GM12874 (cell line): ENCODE measurements around the gene OSBPL6.

Experiments
- TF ChIP-seq, protein P1 (sequence below): IDR thresholded peaks from 2 replicates; pipeline ENCODE4 v1.5.1; 2011; ENCODE audit warnings: low read depth, mild to moderate bottlenecking, control low read depth, low read length, moderate library complexity; ENCODE audit not compliant: insufficient read depth

The OSBPL6 gene

DNA sequence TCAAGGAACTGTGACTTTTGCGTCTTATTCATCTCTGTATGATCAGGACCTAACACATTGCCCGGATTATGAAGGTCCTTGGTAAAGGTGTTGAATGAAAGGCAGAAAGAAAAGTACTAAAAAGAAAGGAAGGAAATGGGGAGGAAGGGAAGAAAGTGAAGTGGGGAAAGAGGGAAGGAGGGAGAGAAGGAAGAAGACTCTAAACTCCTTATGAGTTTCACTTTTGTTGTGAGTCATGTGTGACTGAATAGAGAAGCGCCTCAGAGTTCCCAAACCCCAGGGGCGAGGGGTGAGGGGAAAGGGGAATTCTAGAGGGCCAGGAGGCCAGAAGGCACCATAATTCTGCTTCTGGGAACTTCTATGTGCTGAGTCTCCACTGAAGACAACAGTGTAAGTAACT lies 30.9 kb upstream of the OSBPL6 start:
- TF ChIP-seq, protein P1, sequence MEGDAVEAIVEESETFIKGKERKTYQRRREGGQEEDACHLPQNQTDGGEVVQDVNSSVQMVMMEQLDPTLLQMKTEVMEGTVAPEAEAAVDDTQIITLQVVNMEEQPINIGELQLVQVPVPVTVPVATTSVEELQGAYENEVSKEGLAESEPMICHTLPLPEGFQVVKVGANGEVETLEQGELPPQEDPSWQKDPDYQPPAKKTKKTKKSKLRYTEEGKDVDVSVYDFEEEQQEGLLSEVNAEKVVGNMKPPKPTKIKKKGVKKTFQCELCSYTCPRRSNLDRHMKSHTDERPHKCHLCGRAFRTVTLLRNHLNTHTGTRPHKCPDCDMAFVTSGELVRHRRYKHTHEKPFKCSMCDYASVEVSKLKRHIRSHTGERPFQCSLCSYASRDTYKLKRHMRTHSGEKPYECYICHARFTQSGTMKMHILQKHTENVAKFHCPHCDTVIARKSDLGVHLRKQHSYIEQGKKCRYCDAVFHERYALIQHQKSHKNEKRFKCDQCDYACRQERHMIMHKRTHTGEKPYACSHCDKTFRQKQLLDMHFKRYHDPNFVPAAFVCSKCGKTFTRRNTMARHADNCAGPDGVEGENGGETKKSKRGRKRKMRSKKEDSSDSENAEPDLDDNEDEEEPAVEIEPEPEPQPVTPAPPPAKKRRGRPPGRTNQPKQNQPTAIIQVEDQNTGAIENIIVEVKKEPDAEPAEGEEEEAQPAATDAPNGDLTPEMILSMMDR: no peak

DNA sequence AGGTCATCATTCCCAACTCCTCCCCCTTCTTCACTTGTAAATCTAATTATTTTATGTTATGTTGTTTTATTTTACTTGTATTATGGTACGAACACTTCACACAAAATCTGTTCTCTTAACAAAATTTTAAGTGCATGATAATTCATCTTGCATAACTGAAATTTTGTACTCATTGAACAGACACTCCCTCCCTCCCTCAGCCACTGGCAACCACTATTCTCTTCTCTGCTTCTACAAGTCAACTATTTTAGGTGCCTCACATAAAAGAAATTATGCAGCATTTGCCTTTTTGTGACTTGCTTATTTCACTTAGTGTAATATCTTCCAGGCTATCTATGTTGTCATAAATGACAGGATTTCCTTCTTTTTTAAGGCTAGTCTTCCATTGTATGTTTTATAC lies 30.4 kb upstream of the OSBPL6 start:
- TF ChIP-seq, protein P1: no peak

DNA sequence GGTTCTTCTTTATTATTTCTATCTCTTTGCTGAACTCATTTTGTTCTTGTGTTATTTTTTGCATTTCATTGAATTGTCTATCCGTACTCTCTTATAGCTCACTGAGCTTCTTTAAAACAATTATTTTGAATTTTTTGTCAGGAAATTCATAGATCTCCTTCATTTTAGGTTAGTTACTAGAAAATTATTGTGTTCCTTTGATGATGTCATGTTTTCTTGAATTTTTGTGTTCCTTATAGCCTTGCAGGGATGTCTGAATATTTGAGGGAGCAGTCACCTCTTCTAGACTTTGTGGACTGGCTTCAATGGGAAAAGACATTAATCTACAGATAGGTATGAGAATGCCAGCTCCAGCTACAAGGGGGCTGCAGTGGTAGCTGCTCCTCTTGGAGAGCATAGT lies 20.7 kb upstream of the OSBPL6 start:
- TF ChIP-seq, protein P1: no peak

DNA sequence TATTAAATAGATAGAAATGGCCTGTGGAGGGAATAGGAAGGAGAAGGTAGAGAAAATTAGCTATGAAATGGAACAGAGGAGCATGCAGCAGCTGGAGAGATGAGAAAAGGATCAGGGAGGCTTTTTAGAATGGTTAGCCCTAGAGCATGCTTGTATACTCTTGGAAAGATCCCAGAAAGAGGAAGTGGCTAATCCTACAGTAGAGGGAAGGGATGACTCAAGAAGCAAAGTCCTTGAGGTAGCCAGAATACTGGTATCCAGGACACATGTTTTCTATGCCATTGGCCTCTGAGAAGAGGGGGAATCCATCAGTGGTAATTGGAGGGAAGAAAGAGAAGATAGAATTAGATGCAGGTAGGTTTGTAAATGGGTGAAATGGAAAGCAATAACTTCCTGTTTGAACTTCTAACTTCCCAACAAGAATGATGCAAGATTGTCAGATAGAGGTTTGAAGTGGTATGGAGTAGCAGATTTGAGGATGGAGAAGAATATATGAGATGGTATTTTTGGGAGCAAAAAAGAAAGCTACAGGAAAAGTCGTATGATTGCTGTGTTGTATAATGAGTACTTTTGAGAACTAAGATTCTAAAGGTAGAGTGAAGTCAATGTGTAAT lies 17.1 kb upstream of the OSBPL6 start:
- TF ChIP-seq, protein P1: no peak

DNA sequence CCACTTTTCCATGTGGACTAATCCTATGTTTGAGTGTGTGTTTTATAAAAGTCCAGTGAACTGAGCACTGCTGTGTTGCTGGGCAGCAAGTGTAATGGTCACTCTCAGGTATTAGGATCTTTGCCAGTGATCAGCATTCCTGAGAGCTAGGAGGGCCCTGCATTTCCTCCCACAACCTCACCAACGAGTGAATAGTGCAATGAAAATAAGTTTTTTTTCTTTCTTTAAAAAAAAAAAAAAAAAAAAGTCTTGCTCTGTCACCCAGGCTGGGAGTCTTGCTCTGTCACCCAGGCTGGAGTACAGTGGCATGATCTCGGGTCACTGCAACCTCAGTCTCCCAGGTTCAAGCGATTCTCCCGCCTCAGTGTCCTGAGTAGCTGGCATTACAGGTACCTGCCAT lies 6.5 kb upstream of the OSBPL6 start:
- TF ChIP-seq, protein P1: no peak

DNA sequence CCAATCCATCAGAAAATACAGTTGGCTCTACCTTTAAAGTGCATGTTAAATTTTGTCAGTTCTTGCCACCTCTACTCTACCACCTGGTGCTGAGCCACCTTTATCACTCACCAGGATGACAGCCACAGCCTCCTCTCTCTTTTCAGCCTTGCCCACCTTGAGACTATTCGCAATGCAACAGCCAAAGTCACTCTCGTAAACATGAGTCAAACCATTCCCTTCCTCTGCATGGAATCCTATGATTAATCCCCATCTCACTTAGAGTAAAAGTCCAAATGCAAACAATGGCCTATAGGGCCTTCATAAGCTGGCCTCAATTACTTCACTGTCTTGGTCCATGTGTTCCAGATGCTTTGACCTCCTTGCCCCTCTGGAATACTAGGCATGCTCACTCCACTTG lies 5.8 kb upstream of the OSBPL6 start:
- TF ChIP-seq, protein P1: no peak

DNA sequence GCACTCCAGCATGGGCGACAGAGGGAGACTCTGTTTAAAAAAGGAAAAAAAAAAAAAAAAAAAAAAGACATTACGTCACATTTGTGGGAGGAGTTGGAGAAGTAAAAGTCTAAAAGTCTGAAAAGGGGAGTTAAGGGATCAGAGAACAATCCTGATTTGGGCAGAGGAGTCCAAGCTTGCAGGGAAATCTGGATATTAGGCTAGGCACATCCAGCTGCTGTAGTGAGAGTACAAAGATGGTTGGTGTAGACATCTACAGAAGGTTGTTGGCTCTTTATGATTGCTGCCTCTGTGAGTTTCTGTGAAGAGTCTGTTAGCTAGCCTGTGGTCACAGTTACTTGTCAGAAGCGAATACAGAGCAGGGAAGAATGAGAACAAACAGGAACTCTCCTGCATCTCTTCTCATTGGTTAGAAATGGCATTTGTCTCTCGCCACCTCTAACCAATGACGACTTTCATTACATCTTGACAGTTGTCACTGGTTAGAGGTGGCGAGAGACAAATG lies 3.3 kb upstream of the OSBPL6 start:
- TF ChIP-seq, protein P1: no peak
